Activated T-cell treated with anti-CD3 and anti-CD28 coated beads for 48 hours (primary cell): Measurements from ENCODE around the gene TAF7.
"Not testable (repeated sequence)": the region's sequence is repeated elsewhere in the genome, so short reads cannot be mapped to it uniquely, and the experiment has no call there.

Experiments
- DNase-seq: peaks from one replicate; pipeline ENCODE4 v3.0.0-alpha.2; 2020; ENCODE audit warnings: low read depth

Gene TAF7

GRCh38 chr5:141320225-141321169 lies at the start of gene TAF7:
TSS of gene TAF7 (minus strand) at chr5:141320784. CDS start at chr5:141320044, 740 bp downstream.
- peak; percentile 89 for DNase-seq

GRCh38 chr5:141366016-141366896 lies 45.7 kb upstream of the TAF7 start:
- no peak for DNase-seq

GRCh38 chr5:141363952-141364660 lies 43.5 kb upstream of the TAF7 start, which contains the start of gene PCDHGA5:
TSS of gene PCDHGA5 (plus strand) at chr5:141364162. CDS start at chr5:141364331, 169 bp downstream.
- no peak for DNase-seq

- no peak for DNase-seq
Measured at GRCh38 chr5:141362719-141363118, 42.1 kb upstream of the TAF7 start.

GRCh38 chr5:141360685-141361084 lies 40.1 kb upstream of the TAF7 start:
- no peak for DNase-seq

GRCh38 chr5:141359790-141360426 lies 39.3 kb upstream of the TAF7 start, which contains the start of gene PCDHGB2:
TSS of gene PCDHGB2 (plus strand) at chr5:141359994. CDS start at chr5:141360136, 142 bp downstream.
- no peak for DNase-seq

- no peak for DNase-seq
Measured at GRCh38 chr5:141356950-141357349, 36.4 kb upstream of the TAF7 start.

- DNase-seq = no peak
Measured at GRCh38 chr5:141356133-141356532, 35.5 kb upstream of the TAF7 start.

- DNase-seq = no peak
Measured at GRCh38 chr5:141355641-141356040, 35.1 kb upstream of the TAF7 start.

GRCh38 chr5:141354900-141355469 lies 34.4 kb upstream of the TAF7 start, which contains the start of gene PCDHGA4:
TSS of gene PCDHGA4 (plus strand) at chr5:141355021. CDS start at chr5:141355108, 87 bp downstream.
- no peak for DNase-seq

GRCh38 chr5:141351591-141351990 lies 31.0 kb upstream of the TAF7 start:
- no peak for DNase-seq

- peak; percentile 16 for DNase-seq
Measured at GRCh38 chr5:141349917-141350619, 29.5 kb upstream of the TAF7 start, which contains the start of gene PCDHGB1. TSS of gene PCDHGB1 (plus strand) at chr5:141350099. CDS start at chr5:141350261, 162 bp downstream.

GRCh38 chr5:141346017-141346416 lies 25.4 kb upstream of the TAF7 start:
- not testable (repeated sequence) for DNase-seq

GRCh38 chr5:141345327-141345726 lies 24.7 kb upstream of the TAF7 start:
- DNase-seq = no peak

- no peak for DNase-seq
Measured at GRCh38 chr5:141343953-141344463, 23.4 kb upstream of the TAF7 start.

- no peak for DNase-seq
Measured at GRCh38 chr5:141343242-141343952, 22.8 kb upstream of the TAF7 start, which contains the start of gene PCDHGA3. TSS of gene PCDHGA3 (plus strand) at chr5:141343829. CDS start at chr5:141344034, 205 bp downstream.

- no peak for DNase-seq
Measured at GRCh38 chr5:141342773-141343172, 22.2 kb upstream of the TAF7 start.

- not testable (repeated sequence) for DNase-seq
Measured at GRCh38 chr5:141340781-141341354, 20.3 kb upstream of the TAF7 start.
